WTC11 (cell line): ENCODE measurements around the gene ADAM22. TPM values are rescaled to one million over a fixed set of nuclear protein-coding genes. Genes with fewer than 3 reads are reported as not detected.

Source experiments
- ATAC-seq: fragments of 200-7000 bp; cut with Tn5 transposase; 2 replicates; pipeline ENCODE4 v1.10.0; 2021; ENCODE audit warnings: mild to moderate bottlenecking, moderate library complexity
- CTCF ChIA-PET: fragments of 300-600 bp; sonication (Branson Sonifier 250); formaldehyde crosslinking; loops from one replicate; lab custom pipeline; 2021; ENCODE audit warnings: antibody characterized with exemption; lab: Charles Lee
- POLR2A ChIA-PET: fragments of 350-600 bp; sonication (Branson Sonifier 250); formaldehyde crosslinking; loops from one replicate; lab custom pipeline; 2021; ENCODE audit warnings: antibody characterized with exemption; lab: Charles Lee
- DNase-seq: peaks from one replicate; pipeline ENCODE4 v3.0.0; 2021; ENCODE audit warnings: low spot score
- H3K27ac Mint-ChIP-seq: 2 replicates; pipeline ENCODE4 v1.8.0; 2021; ENCODE audit warnings: mixed read lengths
- H3K27me3 Mint-ChIP-seq: 2 replicates; pipeline ENCODE4 v1.8.0; 2021; ENCODE audit warnings: low read depth, mild to moderate bottlenecking, moderate library complexity, mixed read lengths
- H3K36me3 Mint-ChIP-seq: 2 replicates; pipeline ENCODE4 v1.8.0; 2021; ENCODE audit warnings: mixed read lengths
- H3K4me1 Mint-ChIP-seq: 2 replicates; pipeline ENCODE4 v1.8.0; 2022; ENCODE audit warnings: mixed read lengths
- H3K4me3 Mint-ChIP-seq: 2 replicates; pipeline ENCODE4 v1.8.0; 2021; ENCODE audit warnings: mild to moderate bottlenecking, moderate library complexity, mixed read lengths
- H3K9me3 Mint-ChIP-seq: 2 replicates; pipeline ENCODE4 v1.8.0; 2021; ENCODE audit warnings: mixed read lengths
- AFF4 ChIP-seq: sonication (generic); formaldehyde crosslinking; IDR thresholded peaks from 2 replicates; pipeline ENCODE4 v1.8.1; 2023; ENCODE audit warnings: mild to moderate bottlenecking, missing genetic modification reagents, borderline replicate concordance
- ATF2 ChIP-seq: sonication (generic); formaldehyde crosslinking; IDR thresholded peaks from 2 replicates; pipeline ENCODE4 v1.8.1; 2022; ENCODE audit warnings: low read depth, missing genetic modification reagents, borderline replicate concordance
- CTCF ChIP-seq: fragments of 200-600 bp; IDR thresholded peaks from 2 replicates; pipeline ENCODE4 v1.8.0; 2022; ENCODE audit warnings: antibody characterized with exemption
- ESRRA ChIP-seq: sonication (generic); formaldehyde crosslinking; IDR thresholded peaks from 2 replicates; pipeline ENCODE4 v1.8.1; 2022; ENCODE audit warnings: mild to moderate bottlenecking, missing genetic modification reagents, borderline replicate concordance
- GTF2I ChIP-seq: fragments of 250-450 bp; sonication (Bioruptor Pico); conservative IDR thresholded peaks from 2 replicates; pipeline ENCODE4 v1.4.0; 2021; ENCODE audit warnings: mild to moderate bottlenecking
- KAT7 ChIP-seq: sonication (generic); formaldehyde crosslinking; IDR thresholded peaks from 2 replicates; pipeline ENCODE4 v1.8.1; 2023; ENCODE audit warnings: missing genetic modification reagents, mild to moderate bottlenecking, borderline replicate concordance
- PRRX2 ChIP-seq: fragments of 250-450 bp; sonication (Bioruptor Pico); IDR thresholded peaks from 2 replicates; pipeline ENCODE4 v1.8.0; 2021; ENCODE audit warnings: mild to moderate bottlenecking
- TEAD1 ChIP-seq: sonication (generic); formaldehyde crosslinking; IDR thresholded peaks from 2 replicates; pipeline ENCODE4 v1.8.0; 2022; ENCODE audit warnings: mild to moderate bottlenecking, missing genetic modification reagents
- ZNF219 ChIP-seq: sonication (generic); formaldehyde crosslinking; IDR thresholded peaks from 2 replicates; pipeline ENCODE4 v1.8.0; 2023; ENCODE audit warnings: missing genetic modification reagents, mild to moderate bottlenecking, borderline replicate concordance
- ZNF396 ChIP-seq: fragments of 250-450 bp; sonication (Bioruptor Pico); IDR thresholded peaks from 2 replicates; pipeline ENCODE4 v1.8.0; 2021; ENCODE audit warnings: mild to moderate bottlenecking, moderate library complexity, borderline replicate concordance
- ZNF532 ChIP-seq: fragments of 250-450 bp; sonication (Bioruptor Pico); IDR thresholded peaks from 2 replicates; pipeline ENCODE4 v1.9.0; 2021; ENCODE audit warnings: mild to moderate bottlenecking, borderline replicate concordance
- total RNA-seq: library from RNA; stranded (reverse); gene quantifications from 3 replicates; pipeline ENCODE4 v1.2.3, GENCODE V29; 2021
- TF ChIP-seq, protein P1 (sequence below): fragments of 250-450 bp; sonication (Bioruptor Pico); IDR thresholded peaks from 2 replicates; pipeline ENCODE4 v1.8.0; 2021; ENCODE audit warnings: mild to moderate bottlenecking

Gene ADAM22
- total RNA-seq, 1 experiment from 2014 or later: 12.4 TPM

GRCh38 chr7:88169717-88170320, 235.8 kb downstream of the ADAM22 start:
- no peaks in the 10 kb centered on the region for H3K9me3 Mint-ChIP-seq
- no peak overlapping the region for H3K4me3 Mint-ChIP-seq
- ATAC-seq (no peak), DNase-seq (no peak)
- H3K4me1 Mint-ChIP-seq: no peaks in the 10 kb centered on the region
- H3K36me3 Mint-ChIP-seq: no peaks in the 10 kb centered on the region
- H3K27me3 Mint-ChIP-seq: no peaks in the 10 kb centered on the region
- no peak overlapping the region for H3K27ac Mint-ChIP-seq
- CTCF ChIA-PET: interaction anchor here (0.5 to 1.4 kb wide), 15 partner anchors 9 to 1018 kb away, joined by 3 to 8 read pairs (median 4); partner anchors contain the start of gene DMTF1
- POLR2A ChIA-PET: interaction anchor here (0.6 kb wide), 1 partner anchor 202 kb away, joined by 3 read pairs; no protein-coding TSS in a partner anchor
- TF ChIP-seq CTCF (peak; percentile 35), ZNF532 (no peak)

GRCh38 chr7:88172842-88173241, 238.8 kb downstream of the ADAM22 start:
- TF ChIP-seq, protein P1, sequence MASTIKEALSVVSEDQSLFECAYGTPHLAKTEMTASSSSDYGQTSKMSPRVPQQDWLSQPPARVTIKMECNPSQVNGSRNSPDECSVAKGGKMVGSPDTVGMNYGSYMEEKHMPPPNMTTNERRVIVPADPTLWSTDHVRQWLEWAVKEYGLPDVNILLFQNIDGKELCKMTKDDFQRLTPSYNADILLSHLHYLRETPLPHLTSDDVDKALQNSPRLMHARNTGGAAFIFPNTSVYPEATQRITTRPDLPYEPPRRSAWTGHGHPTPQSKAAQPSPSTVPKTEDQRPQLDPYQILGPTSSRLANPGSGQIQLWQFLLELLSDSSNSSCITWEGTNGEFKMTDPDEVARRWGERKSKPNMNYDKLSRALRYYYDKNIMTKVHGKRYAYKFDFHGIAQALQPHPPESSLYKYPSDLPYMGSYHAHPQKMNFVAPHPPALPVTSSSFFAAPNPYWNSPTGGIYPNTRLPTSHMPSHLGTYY (CRISPR knock-in tag): no peak
- no peak for TF ChIP-seq ESRRA (CRISPR knock-in tag)
- POLR2A ChIA-PET: no interaction called here
- H3K36me3 Mint-ChIP-seq: no peaks in the 10 kb centered on the region
- ATAC-seq (no peak), DNase-seq (no peak)
- no peaks in the 10 kb centered on the region for H3K9me3 Mint-ChIP-seq
- CTCF ChIA-PET: no interaction called here
- H3K4me3 Mint-ChIP-seq: no peak overlapping the region
- no peaks in the 10 kb centered on the region for H3K4me1 Mint-ChIP-seq
- H3K27ac Mint-ChIP-seq: no peak overlapping the region
- H3K27me3 Mint-ChIP-seq: no peaks in the 10 kb centered on the region

GRCh38 chr7:88176190-88176589, 242.1 kb downstream of the ADAM22 start:
- DNase-seq: no peak
- Mint-ChIP-seq H3K27me3 (no peaks in the 10 kb centered on the region), H3K4me1 (0 out of 2 replicates have a peak, but pooled peaks cover 8% of the 10 kb centered on the region), H3K4me3 (no peak overlapping the region), H3K27ac (no peak overlapping the region), H3K9me3 (no peaks in the 10 kb centered on the region), H3K36me3 (no peaks in the 10 kb centered on the region)
- no peak for ATAC-seq
- ChIA-PET POLR2A (no interaction called here), CTCF (no interaction called here)
- TF ChIP-seq GTF2I (CRISPR knock-in tag): no peak
- TF ChIP-seq ZNF396 (CRISPR knock-in tag): no peak
- TF ChIP-seq KAT7 (CRISPR knock-in tag): no peak
- TF ChIP-seq AFF4: no peak
- TF ChIP-seq TEAD1 (CRISPR knock-in tag): no peak
- TF ChIP-seq ZNF219 (CRISPR knock-in tag): no peak
- no peak for TF ChIP-seq PRRX2
- TF ChIP-seq ATF2 (CRISPR knock-in tag): no peak
